ENCODE measurements around the gene JMJD1C. TPM values are rescaled to one million over a fixed set of nuclear protein-coding genes. Genes with fewer than 3 reads are reported as not detected.

The JMJD1C gene
- total RNA-seq, 1 experiment from 2014 or later, result 66.3 TPM

DNA sequence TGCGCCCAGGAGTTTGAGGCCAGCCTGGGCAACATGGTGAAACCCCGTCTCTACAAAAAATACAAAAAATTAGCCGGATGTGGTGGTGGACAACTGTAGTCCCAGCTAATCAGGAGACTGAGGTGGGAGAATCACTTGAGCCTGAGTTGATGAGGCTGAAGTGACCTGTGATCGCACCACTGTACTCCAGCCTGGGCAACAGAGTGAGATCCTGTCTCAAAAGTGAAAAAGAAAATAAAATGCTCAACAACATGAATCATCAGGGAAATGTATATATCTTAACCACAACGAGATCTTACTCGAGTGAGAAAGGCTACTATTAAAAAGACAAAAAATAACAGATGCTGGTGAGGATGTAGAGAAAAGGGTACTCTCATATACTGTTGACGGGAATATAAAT is 72.7 kb downstream of the JMJD1C start:
- no peak overlapping the region for H3K9ac ChIP-seq (ENCODE audit: low read length)
- no peaks in the 10 kb centered on the region for H3K9me3 ChIP-seq (ENCODE audit: control insufficient read depth in 1 of 2, insufficient read depth in 1 of 2, low read depth in 1 of 2, low read length in 2 of 2)
- H3K27me3 ChIP-seq (ENCODE audit: insufficient read depth, low read length), result no peaks in the 10 kb centered on the region
- ChIA-PET CTCF (no interaction called here), RAD21 (ENCODE audit: low non-redundant PET in 1 of 2, low total read pairs in 2 of 2, uncharacterized antibody in 2 of 2, unreplicated experiment in 2 of 2) (no interaction called here), POLR2A (no interaction called here)
- H2AFZ ChIP-seq (ENCODE audit: low read depth, low read length, poor library complexity, severe bottlenecking), result no peak overlapping the region
- no peak overlapping the region for H3K4me3 ChIP-seq (replicated peaks in 1 of 2; ENCODE audit: low read depth in 1 of 2, low read length in 2 of 2)
- no peaks in the 10 kb centered on the region for H3K9me2 ChIP-seq (ENCODE audit: insufficient read depth)
- DNase-seq (ENCODE audit: low read depth, low spot score) (no peak), ATAC-seq (no peak)
- H3K4me2 ChIP-seq (ENCODE audit: low read length), result no peak overlapping the region
- peaks cover 81% of the 10 kb centered on the region for H3K79me2 ChIP-seq (ENCODE audit: insufficient read depth, low read length)
- no peaks in the 10 kb centered on the region for H3K36me3 ChIP-seq (ENCODE audit: control insufficient read depth in 1 of 2, insufficient read depth in 2 of 2, low read length in 2 of 2)
- TF ChIP-seq MAX (IDR thresholded peaks at IDR 0.05) (no peak), JUND (IDR thresholded peaks at IDR 0.05) (no peak), TCF7L2 (IDR thresholded peaks at IDR 0.05; ENCODE audit: borderline replicate concordance, extremely low read depth, insufficient read depth, insufficient read length) (no peak), ZNF274 (IDR thresholded peaks at IDR 0.05; ENCODE audit: low read depth, low read length) (no peak), REST (IDR thresholded peaks at IDR 0.05; ENCODE audit: low read depth) (no peak), CEBPB (IDR thresholded peaks at IDR 0.05; ENCODE audit: low read depth) (no peak)
- TF ChIP-seq, protein P1, sequence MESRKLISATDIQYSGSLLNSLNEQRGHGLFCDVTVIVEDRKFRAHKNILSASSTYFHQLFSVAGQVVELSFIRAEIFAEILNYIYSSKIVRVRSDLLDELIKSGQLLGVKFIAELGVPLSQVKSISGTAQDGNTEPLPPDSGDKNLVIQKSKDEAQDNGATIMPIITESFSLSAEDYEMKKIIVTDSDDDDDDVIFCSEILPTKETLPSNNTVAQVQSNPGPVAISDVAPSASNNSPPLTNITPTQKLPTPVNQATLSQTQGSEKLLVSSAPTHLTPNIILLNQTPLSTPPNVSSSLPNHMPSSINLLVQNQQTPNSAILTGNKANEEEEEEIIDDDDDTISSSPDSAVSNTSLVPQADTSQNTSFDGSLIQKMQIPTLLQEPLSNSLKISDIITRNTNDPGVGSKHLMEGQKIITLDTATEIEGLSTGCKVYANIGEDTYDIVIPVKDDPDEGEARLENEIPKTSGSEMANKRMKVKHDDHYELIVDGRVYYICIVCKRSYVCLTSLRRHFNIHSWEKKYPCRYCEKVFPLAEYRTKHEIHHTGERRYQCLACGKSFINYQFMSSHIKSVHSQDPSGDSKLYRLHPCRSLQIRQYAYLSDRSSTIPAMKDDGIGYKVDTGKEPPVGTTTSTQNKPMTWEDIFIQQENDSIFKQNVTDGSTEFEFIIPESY (IDR thresholded peaks at IDR 0.05; ENCODE audit: extremely low read depth, insufficient replicate concordance, low read length), result no peak
- no peak overlapping the region for H3K27ac ChIP-seq (ENCODE audit: low read depth, low read length)
- H4K20me1 ChIP-seq (ENCODE audit: insufficient read depth), result no peaks in the 10 kb centered on the region
- no peaks in the 10 kb centered on the region for H3K4me1 ChIP-seq (ENCODE audit: control insufficient read depth in 1 of 2, insufficient read depth in 2 of 2, low read length in 2 of 2)
- intact Hi-C loops (cut with micrococcal nuclease), result no loop called here
- no TSS peak for BruUV-seq (replicated peaks)

Measured in HCT116 (cell line).